GM18526 (cell line): ENCODE results near the gene SULT4A1.

Source experiments
- POLR2A ChIP-seq: IDR thresholded peaks from 3 replicates; pipeline ENCODE4 v1.6.1; 2011; ENCODE audit not compliant: insufficient read length; ENCODE audit errors: extremely low read depth

SULT4A1 gene

GRCh38 chr22:43878831-43879550 lies 16.7 kb upstream of the SULT4A1 start:
- no peak for TF ChIP-seq POLR2A

- TF ChIP-seq POLR2A: no peak
Measured at GRCh38 chr22:43878079-43878795, 15.9 kb upstream of the SULT4A1 start.

GRCh38 chr22:43876866-43877509 lies 14.7 kb upstream of the SULT4A1 start:
- no peak for TF ChIP-seq POLR2A

- no peak for TF ChIP-seq POLR2A
Measured at GRCh38 chr22:43869799-43870198, 7.5 kb upstream of the SULT4A1 start.

- TF ChIP-seq POLR2A: no peak
Measured at GRCh38 chr22:43867839-43868635, 5.7 kb upstream of the SULT4A1 start.

GRCh38 chr22:43862882-43863202 lies 529 bp upstream of the SULT4A1 start:
- no peak for TF ChIP-seq POLR2A

GRCh38 chr22:43861529-43861928 lies 784 bp downstream of the SULT4A1 start:
- TF ChIP-seq POLR2A: no peak

- TF ChIP-seq POLR2A: no peak
Measured at GRCh38 chr22:43860831-43861230, 1.5 kb downstream of the SULT4A1 start.

GRCh38 chr22:43860126-43860525 lies 2.2 kb downstream of the SULT4A1 start:
- no peak for TF ChIP-seq POLR2A

- TF ChIP-seq POLR2A: no peak
Measured at GRCh38 chr22:43859621-43860020, 2.7 kb downstream of the SULT4A1 start.

- TF ChIP-seq POLR2A: no peak
Measured at GRCh38 chr22:43859176-43859575, 3.1 kb downstream of the SULT4A1 start.

GRCh38 chr22:43858156-43858895 lies 4.0 kb downstream of the SULT4A1 start:
- no peak for TF ChIP-seq POLR2A

GRCh38 chr22:43857367-43857766 lies 4.9 kb downstream of the SULT4A1 start:
- no peak for TF ChIP-seq POLR2A

GRCh38 chr22:43855431-43855830 lies 6.9 kb downstream of the SULT4A1 start:
- TF ChIP-seq POLR2A: no peak

- no peak for TF ChIP-seq POLR2A
Measured at GRCh38 chr22:43854786-43855271, 7.5 kb downstream of the SULT4A1 start.
